Keratinocyte (primary cell): ENCODE measurements around the gene MBNL2. TPM values are rescaled to one million over a fixed set of nuclear protein-coding genes. Genes with fewer than 3 reads are reported as not detected.

Experiments used
- DNase-seq: peaks from one replicate; pipeline ENCODE4 v3.0.0-alpha.2; 2011; ENCODE audit warnings: low read depth, missing footprints, low spot score
- FAIRE-seq: peaks from 2 replicates; lab custom pipeline; 2011; peaks lifted over from hg19 to GRCh38; lab: Jason Lieb, UNC
- H2AFZ ChIP-seq: 2 replicates; pipeline ENCODE4 v1.6.0; 2012; ENCODE audit warnings: low read length, control low read depth, inconsistent platforms; ENCODE audit not compliant: control insufficient read depth
- H3K27ac ChIP-seq: 2 replicates; pipeline ENCODE4 v1.5.1; 2011; ENCODE audit warnings: low read length; ENCODE audit not compliant: control insufficient read depth, insufficient read depth
- H3K27me3 ChIP-seq: 3 replicates; pipeline ENCODE4 v1.6.0; 2011; ENCODE audit warnings: low read length; ENCODE audit not compliant: control insufficient read depth, insufficient read depth; ENCODE audit errors: extremely low read depth
- H3K36me3 ChIP-seq, 2 experiments: 2 replicates in 1 of 2; 3 replicates in 1 of 2; pipeline ENCODE4 v1.5.1; 2011; ENCODE audit warnings: low read length in 2 of 2, mild to moderate bottlenecking in 1 of 2; ENCODE audit not compliant: control insufficient read depth in 2 of 2, insufficient read depth in 2 of 2; ENCODE audit errors: extremely low read depth in 1 of 2
- H3K4me1 ChIP-seq: 3 replicates; pipeline ENCODE4 v1.5.1; 2011; ENCODE audit warnings: low read length; ENCODE audit not compliant: control insufficient read depth, insufficient read depth; ENCODE audit errors: extremely low read depth
- H3K4me2 ChIP-seq: 3 replicates; pipeline ENCODE4 v1.6.0; 2011; ENCODE audit warnings: low read depth, low read length; ENCODE audit not compliant: control insufficient read depth, insufficient read depth; ENCODE audit errors: extremely low read depth
- H3K4me3 ChIP-seq, 3 experiments: fragments of 200-600 bp in 1 of 3; sonication (generic) in 1 of 3; 2 replicates in 2 of 3; 3 replicates in 1 of 3; pipeline ENCODE4 v1.5.1; 2011 to 2016; ENCODE audit warnings: low read length in 3 of 3, mild to moderate bottlenecking in 3 of 3, control low read depth in 2 of 3, inconsistent platforms in 1 of 3, low read depth in 1 of 3, mixed read lengths in 1 of 3, mixed run types in 1 of 3, moderate library complexity in 1 of 3; ENCODE audit not compliant: control insufficient read depth in 2 of 3, insufficient read depth in 2 of 3; ENCODE audit errors: extremely low read depth in 1 of 3
- H3K79me2 ChIP-seq: 2 replicates; pipeline ENCODE4 v1.6.0; 2012; ENCODE audit warnings: low read length; ENCODE audit not compliant: control insufficient read depth, insufficient read depth
- H3K9ac ChIP-seq: 3 replicates; pipeline ENCODE4 v1.6.0; 2011; ENCODE audit warnings: low read length; ENCODE audit not compliant: control insufficient read depth, insufficient read depth; ENCODE audit errors: extremely low read depth
- H3K9me1 ChIP-seq: 3 replicates; pipeline ENCODE4 v1.6.0; 2011; ENCODE audit warnings: low read length; ENCODE audit not compliant: control insufficient read depth, insufficient read depth; ENCODE audit errors: extremely low read depth
- H3K9me3 ChIP-seq: 2 replicates; pipeline ENCODE4 v1.5.1; 2012; ENCODE audit warnings: low read depth, low read length; ENCODE audit not compliant: control insufficient read depth
- H4K20me1 ChIP-seq: 3 replicates; pipeline ENCODE4 v1.6.0; 2011; ENCODE audit warnings: low read length; ENCODE audit not compliant: control insufficient read depth, insufficient read depth; ENCODE audit errors: extremely low read depth
- EZH2 ChIP-seq: IDR thresholded peaks from one replicate; pipeline ENCODE4 v1.6.1; 2012; ENCODE audit warnings: inconsistent platforms, mild to moderate bottlenecking, low read length, moderate library complexity
- dilution Hi-C: fragments of 300-500 bp; cut with MboI; formaldehyde crosslinking; loops from one replicate; pipeline ENCODE4 v1.7.0; 2020; ENCODE audit warnings: low sequenced_read_pairs; ENCODE audit not compliant: extremely low pct_ligation_motif_present
- polyA plus RNA-seq, 5 experiments: library from polyadenylated mRNA; depleted of rRNA in 3 of 5; stranded (reverse) in 3 of 5; stranded (forward) in 1 of 5; unstranded in 1 of 5; fragments of >200 nt; gene quantifications; 1 replicate in 1 of 5; 2 replicates in 3 of 5; 3 replicates in 1 of 5; pipeline versions ENCODE4 v1.2.1 to v1.2.3, GENCODE V29; 2011 to 2012; ENCODE audit warnings: missing spikeins in 2 of 5, low read depth in 1 of 5, low replicate concordance in 1 of 5
- TF ChIP-seq, protein P1 (sequence below), 3 experiments: IDR thresholded peaks in 1 of 3; conservative IDR thresholded peaks in 1 of 3; optimal IDR thresholded peaks in 1 of 3; 2 replicates in 2 of 3; 3 replicates in 1 of 3; pipeline versions ENCODE3 to v1.5.1; 2011; ENCODE audit warnings: low read length in 3 of 3, mild to moderate bottlenecking in 3 of 3, moderate library complexity in 2 of 3, control low read depth in 1 of 3, inconsistent platforms in 1 of 3; ENCODE audit not compliant: insufficient read depth in 2 of 3; ENCODE audit errors: extremely low read depth in 1 of 3

MBNL2 gene
- polyA plus RNA-seq, 1 donor (not counting 4 experiments of a cell fraction or from before 2014, with no cell fraction given), result 28.4 TPM

- peaks cover 2 to 6% of the 10 kb centered on the region in 2 experiments for H3K36me3 ChIP-seq
- H2AFZ ChIP-seq, result no peak overlapping the region
- H4K20me1 ChIP-seq, result no peaks in the 10 kb centered on the region
- H3K4me2 ChIP-seq, result no peak overlapping the region
- no peaks in the 10 kb centered on the region for H3K9me1 ChIP-seq
- no peaks in the 10 kb centered on the region for H3K9me3 ChIP-seq
- H3K27ac ChIP-seq, result no peak overlapping the region
- DNase-seq (no peak), FAIRE-seq (no peak)
- H3K9ac ChIP-seq, result no peak overlapping the region
- H3K4me1 ChIP-seq, result no peaks in the 10 kb centered on the region
- peaks cover 72% of the 10 kb centered on the region for H3K79me2 ChIP-seq
- no peak for TF ChIP-seq EZH2
- TF ChIP-seq, protein P1, sequence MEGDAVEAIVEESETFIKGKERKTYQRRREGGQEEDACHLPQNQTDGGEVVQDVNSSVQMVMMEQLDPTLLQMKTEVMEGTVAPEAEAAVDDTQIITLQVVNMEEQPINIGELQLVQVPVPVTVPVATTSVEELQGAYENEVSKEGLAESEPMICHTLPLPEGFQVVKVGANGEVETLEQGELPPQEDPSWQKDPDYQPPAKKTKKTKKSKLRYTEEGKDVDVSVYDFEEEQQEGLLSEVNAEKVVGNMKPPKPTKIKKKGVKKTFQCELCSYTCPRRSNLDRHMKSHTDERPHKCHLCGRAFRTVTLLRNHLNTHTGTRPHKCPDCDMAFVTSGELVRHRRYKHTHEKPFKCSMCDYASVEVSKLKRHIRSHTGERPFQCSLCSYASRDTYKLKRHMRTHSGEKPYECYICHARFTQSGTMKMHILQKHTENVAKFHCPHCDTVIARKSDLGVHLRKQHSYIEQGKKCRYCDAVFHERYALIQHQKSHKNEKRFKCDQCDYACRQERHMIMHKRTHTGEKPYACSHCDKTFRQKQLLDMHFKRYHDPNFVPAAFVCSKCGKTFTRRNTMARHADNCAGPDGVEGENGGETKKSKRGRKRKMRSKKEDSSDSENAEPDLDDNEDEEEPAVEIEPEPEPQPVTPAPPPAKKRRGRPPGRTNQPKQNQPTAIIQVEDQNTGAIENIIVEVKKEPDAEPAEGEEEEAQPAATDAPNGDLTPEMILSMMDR (optimal IDR thresholded peaks at IDR 0.05 in 1 of 3, IDR thresholded peaks at IDR 0.05 in 1 of 3, conservative IDR thresholded peaks at IDR 0.05 in 1 of 3; ENCODE audit: extremely low read depth in 1 of 3, insufficient read depth in 2 of 3, low read length in 3 of 3), result no peak
- dilution Hi-C loops, result no loop called here
- H3K4me3 ChIP-seq, result no peak overlapping the region
- H3K27me3 ChIP-seq, result no peaks in the 10 kb centered on the region
These were observed 16.3 kb downstream of the MBNL2 start for GRCh38 chr13:97238432-97238831.

DNA sequence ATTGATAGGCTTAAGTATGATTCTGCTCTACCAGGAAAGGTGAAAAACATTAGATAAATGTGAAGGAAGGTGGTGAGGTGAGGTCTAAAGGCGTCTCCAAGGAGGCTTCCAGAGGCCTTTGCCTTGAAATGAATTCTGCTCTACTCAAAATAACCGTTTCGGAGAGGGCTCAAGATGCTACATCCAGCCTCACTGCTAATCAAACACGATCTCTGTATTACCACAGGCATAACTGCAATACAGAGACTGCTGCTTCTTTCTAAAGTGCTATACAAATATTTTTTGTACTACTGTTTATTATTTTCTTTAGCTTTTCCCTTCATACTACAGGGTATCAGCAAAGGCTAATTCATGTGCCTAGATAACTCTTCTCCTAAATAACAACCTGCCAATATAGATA is 16.8 kb downstream of the MBNL2 start:
- Histone ChIP-seq H3K27ac (no peak overlapping the region), H3K79me2 (peaks cover 68% of the 10 kb centered on the region), H3K4me3 (no peak overlapping the region), H3K27me3 (no peaks in the 10 kb centered on the region), H2AFZ (no peak overlapping the region), H3K4me2 (no peak overlapping the region), H3K9me1 (no peaks in the 10 kb centered on the region), H3K9ac (no peak overlapping the region), H3K9me3 (no peaks in the 10 kb centered on the region), H3K36me3 (peaks cover 2 to 6% of the 10 kb centered on the region in 2 experiments), H4K20me1 (no peaks in the 10 kb centered on the region), H3K4me1 (no peaks in the 10 kb centered on the region)
- dilution Hi-C loops, result no loop called here
- TF ChIP-seq EZH2, result no peak
- TF ChIP-seq, protein P1 (optimal IDR thresholded peaks at IDR 0.05 in 1 of 3, IDR thresholded peaks at IDR 0.05 in 1 of 3, conservative IDR thresholded peaks at IDR 0.05 in 1 of 3; ENCODE audit: extremely low read depth in 1 of 3, insufficient read depth in 2 of 3, low read length in 3 of 3), result no peak
- DNase-seq (no peak), FAIRE-seq (no peak)
